SKM-1 (cell line): ENCODE measurements around the gene FADS2.

Source experiments
- DNase-seq: peaks from one replicate; lab custom pipeline; 2025; ENCODE audit not compliant: unreplicated experiment; lab: John Stamatoyannopoulos, UW

Gene FADS2

DNA sequence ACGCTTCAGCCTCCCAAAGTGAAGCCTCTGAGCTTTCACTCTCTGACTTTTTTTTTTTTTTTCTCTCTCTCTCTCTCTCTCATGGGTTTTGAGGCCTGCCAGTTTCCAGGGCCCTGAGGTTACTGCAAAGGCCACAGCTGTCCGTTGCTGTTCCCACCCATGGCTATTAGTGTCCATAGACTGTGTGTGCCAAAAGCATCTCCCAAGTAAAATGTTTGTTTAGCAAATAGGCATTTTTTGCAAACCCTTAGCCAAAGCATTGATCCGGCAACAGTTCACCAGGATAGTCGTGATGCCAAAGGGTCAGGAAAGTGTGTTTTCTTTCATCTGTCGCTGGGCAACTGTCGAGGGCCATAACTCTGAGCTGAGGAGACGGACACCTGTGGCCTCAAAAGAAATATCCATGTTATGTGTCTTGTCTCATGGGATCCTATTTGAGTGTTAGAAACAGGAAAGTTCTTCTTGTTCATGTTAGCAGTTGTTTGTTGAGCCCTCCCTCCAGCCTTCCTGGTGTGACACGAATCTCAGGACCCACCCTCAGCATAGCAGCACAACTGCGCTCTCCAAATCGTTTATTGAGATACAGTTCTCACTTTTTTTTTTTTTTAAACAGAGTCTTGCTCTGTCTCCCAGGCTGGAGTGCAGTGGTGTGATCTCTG is 18.4 kb downstream of the FADS2 start:
- DNase-seq: no peak

GRCh38 chr11:61847914-61848581 is 19.9 kb downstream of the FADS2 start:
- no peak for DNase-seq

- no peak for DNase-seq
These were observed 20.5 kb downstream of the FADS2 start for GRCh38 chr11:61848631-61849030.

- DNase-seq: no peak
These were observed 22.6 kb downstream of the FADS2 start for GRCh38 chr11:61850687-61851086.

- no peak for DNase-seq
These were observed 23.2 kb downstream of the FADS2 start for GRCh38 chr11:61851113-61851899.

- no peak for DNase-seq
These were observed 23.8 kb downstream of the FADS2 start for GRCh38 chr11:61851900-61852295.

- DNase-seq: no peak
These were observed 25.6 kb downstream of the FADS2 start for GRCh38 chr11:61853698-61854169.

GRCh38 chr11:61854206-61854895 is 26.3 kb downstream of the FADS2 start:
- no peak for DNase-seq

- DNase-seq: no peak
These were observed 27.0 kb downstream of the FADS2 start for GRCh38 chr11:61854966-61855714.

GRCh38 chr11:61855939-61856680 is 28.0 kb downstream of the FADS2 start:
- no peak for DNase-seq

DNA sequence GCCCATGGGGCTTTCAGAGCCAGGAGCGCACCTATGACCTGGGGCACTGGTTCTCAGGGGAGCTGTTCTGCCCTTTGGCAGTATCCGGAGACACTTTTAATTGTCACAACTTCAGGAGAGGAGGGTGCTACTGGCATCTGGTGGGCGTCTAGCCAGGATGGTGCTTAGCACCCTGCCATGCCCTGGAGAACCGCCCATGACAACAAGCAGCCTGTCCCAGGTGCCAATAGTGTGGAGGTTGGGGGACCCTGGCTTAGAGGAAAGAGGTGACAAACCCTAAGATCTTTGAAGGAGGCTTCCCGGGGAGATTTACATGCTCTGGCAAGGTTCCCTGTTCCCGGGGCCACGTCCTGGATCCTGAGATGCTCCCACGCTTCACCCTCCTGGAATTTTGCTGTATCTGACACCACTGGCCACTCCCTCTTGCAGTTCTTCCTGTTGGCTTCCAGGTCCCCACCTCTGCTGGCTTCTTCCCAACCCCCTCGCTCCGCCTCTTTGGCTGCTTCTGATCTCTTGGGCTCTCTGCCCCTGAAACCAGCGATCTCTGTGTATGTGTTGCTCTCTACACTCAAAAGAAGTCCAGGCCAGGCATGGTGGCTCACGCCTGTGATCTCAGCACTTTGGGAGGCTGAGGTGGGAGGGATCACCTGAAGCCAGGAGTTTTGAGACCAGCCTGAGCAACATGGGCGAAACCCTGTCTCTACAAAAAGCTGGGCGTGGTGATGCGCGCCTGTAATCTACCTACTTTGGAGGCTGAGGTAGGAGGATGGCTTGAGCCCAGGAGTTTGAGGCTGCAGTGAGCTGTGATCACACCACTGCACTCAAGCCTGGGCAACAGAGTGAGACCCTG is 32.2 kb downstream of the FADS2 start:
- DNase-seq: no peak

GRCh38 chr11:61861634-61862033 is 33.5 kb downstream of the FADS2 start:
- no peak for DNase-seq

GRCh38 chr11:61862714-61863547 is 34.8 kb downstream of the FADS2 start:
- no peak for DNase-seq

DNA sequence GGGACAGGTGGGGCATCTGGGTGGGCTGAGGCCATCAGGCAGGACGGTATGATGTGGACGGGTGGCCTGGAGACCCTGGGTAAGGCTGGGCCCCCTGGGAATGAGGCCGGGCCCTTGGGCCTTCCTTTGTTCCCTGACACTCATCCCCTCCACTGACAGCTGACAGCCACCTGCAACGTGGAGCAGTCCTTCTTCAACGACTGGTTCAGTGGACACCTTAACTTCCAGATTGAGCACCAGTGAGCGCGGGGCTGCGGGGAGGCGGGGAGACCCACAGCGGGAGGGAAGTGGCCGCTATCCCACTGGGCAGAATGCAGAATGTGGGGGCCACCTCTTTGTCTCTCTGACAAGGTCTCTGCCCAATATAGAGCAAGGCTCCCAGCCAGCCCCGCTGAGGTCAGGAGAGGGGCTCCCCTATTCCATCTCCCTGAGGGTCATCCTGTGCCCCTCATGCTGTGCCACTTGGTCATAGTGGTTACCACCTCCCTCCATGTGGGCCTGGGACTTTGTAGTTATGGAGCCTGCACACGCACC is 35.5 kb downstream of the FADS2 start:
- DNase-seq: no peak

- DNase-seq: no peak
These were observed 37.0 kb downstream of the FADS2 start for GRCh38 chr11:61864814-61865775.

DNA sequence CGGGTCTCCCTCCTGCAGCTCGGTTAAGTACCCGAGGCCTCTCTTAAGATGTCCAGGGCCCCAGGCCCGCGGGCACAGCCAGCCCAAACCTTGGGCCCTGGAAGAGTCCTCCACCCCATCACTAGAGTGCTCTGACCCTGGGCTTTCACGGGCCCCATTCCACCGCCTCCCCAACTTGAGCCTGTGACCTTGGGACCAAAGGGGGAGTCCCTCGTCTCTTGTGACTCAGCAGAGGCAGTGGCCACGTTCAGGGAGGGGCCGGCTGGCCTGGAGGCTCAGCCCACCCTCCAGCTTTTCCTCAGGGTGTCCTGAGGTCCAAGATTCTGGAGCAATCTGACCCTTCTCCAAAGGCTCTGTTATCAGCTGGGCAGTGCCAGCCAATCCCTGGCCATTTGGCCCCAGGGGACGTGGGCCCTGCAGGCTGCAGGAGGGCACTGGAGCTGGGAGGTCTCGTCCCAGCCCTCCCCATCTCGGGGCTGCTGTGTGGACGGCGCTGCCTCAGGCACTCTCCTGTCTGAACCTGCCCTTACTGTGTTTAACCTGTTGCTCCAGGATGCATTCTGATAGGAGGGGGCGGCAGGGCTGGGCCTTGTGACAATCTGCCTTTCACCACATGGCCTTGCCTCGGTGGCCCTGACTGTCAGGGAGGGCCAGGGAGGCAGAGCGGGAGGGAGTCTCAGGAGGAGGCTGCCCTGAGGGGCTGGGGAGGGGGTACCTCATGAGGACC is 38.3 kb downstream of the FADS2 start:
- DNase-seq: no peak
